NCI-H128 (cell line): ENCODE data around the gene ANKRD13B.
"Not testable (repeated sequence)": the region's sequence is repeated elsewhere in the genome, so short reads cannot be mapped to it uniquely, and the experiment has no call there.

ENCODE experiments used
- DNase-seq: peaks from one replicate; lab custom pipeline; 2025; ENCODE audit not compliant: unreplicated experiment; lab: John Stamatoyannopoulos, UW

Gene ANKRD13B

GRCh38 chr17:29640981-29641642 lies 48.2 kb downstream of the ANKRD13B start:
- no peak for DNase-seq

GRCh38 chr17:29642171-29642611 lies 49.3 kb downstream of the ANKRD13B start:
- DNase-seq = peak; percentile 48

GRCh38 chr17:29643817-29644160 lies 50.9 kb downstream of the ANKRD13B start:
- DNase-seq = no peak

GRCh38 chr17:29645515-29646051 lies 52.7 kb downstream of the ANKRD13B start:
- DNase-seq = no peak

- no peak for DNase-seq
Measured at GRCh38 chr17:29648005-29648404, 55.1 kb downstream of the ANKRD13B start.

GRCh38 chr17:29649359-29649758 lies 56.4 kb downstream of the ANKRD13B start:
- no peak for DNase-seq

- DNase-seq = no peak
Measured at GRCh38 chr17:29650396-29650795, 57.5 kb downstream of the ANKRD13B start.

GRCh38 chr17:29651913-29652312 lies 59.0 kb downstream of the ANKRD13B start:
- not testable (repeated sequence) for DNase-seq

GRCh38 chr17:29652976-29653375 lies 60.0 kb downstream of the ANKRD13B start:
- DNase-seq = no peak

GRCh38 chr17:29653995-29654714 lies 61.2 kb downstream of the ANKRD13B start:
- DNase-seq = no peak

GRCh38 chr17:29655323-29655722 lies 62.4 kb downstream of the ANKRD13B start:
- DNase-seq = no peak

- no peak for DNase-seq
Measured at GRCh38 chr17:29659155-29659554, 66.2 kb downstream of the ANKRD13B start.

- no peak for DNase-seq
Measured at GRCh38 chr17:29661213-29661612, 68.3 kb downstream of the ANKRD13B start.

GRCh38 chr17:29663155-29663554 lies 70.2 kb downstream of the ANKRD13B start:
- DNase-seq = no peak
